ENCODE measurements around the gene PTGIR.

The PTGIR gene

GRCh38 chr19:46608581-46609345 is 16.1 kb downstream of the PTGIR start:
- Histone ChIP-seq H3K36me3 (ENCODE audit: control insufficient read depth, insufficient read depth, low read length) (peaks cover 40% of the 10 kb centered on the region), H3K4me1 (ENCODE audit: control insufficient read depth, insufficient read depth, low read length) (peaks cover 14% of the 10 kb centered on the region), H3K9ac (ENCODE audit: low read length) (no peak overlapping the region), H3K27ac (ENCODE audit: low read depth, low read length) (no peak overlapping the region), H3K4me3 (ENCODE audit: low read length) (no peak overlapping the region), H3K27me3 (ENCODE audit: control insufficient read depth, insufficient read depth, low read length) (no peaks in the 10 kb centered on the region)

- Histone ChIP-seq H3K4me3 (ENCODE audit: low read length) (no peak overlapping the region), H3K36me3 (ENCODE audit: control insufficient read depth, insufficient read depth, low read length) (peaks cover 40% of the 10 kb centered on the region), H3K9ac (ENCODE audit: low read length) (no peak overlapping the region), H3K4me1 (ENCODE audit: control insufficient read depth, insufficient read depth, low read length) (peaks cover 14% of the 10 kb centered on the region), H3K27me3 (ENCODE audit: control insufficient read depth, insufficient read depth, low read length) (no peaks in the 10 kb centered on the region), H3K27ac (ENCODE audit: low read depth, low read length) (no peak overlapping the region)
Observed at GRCh38 chr19:46608178-46608577, 16.7 kb downstream of the PTGIR start.

GRCh38 chr19:46607448-46607841 is 17.4 kb downstream of the PTGIR start:
- H3K4me3 ChIP-seq (ENCODE audit: low read length): no peak overlapping the region
- H3K27ac ChIP-seq (ENCODE audit: low read depth, low read length): no peak overlapping the region
- H3K27me3 ChIP-seq (ENCODE audit: control insufficient read depth, insufficient read depth, low read length): no peaks in the 10 kb centered on the region
- H3K36me3 ChIP-seq (ENCODE audit: control insufficient read depth, insufficient read depth, low read length): peaks cover 40% of the 10 kb centered on the region
- H3K9ac ChIP-seq (ENCODE audit: low read length): no peak overlapping the region
- peaks cover 22% of the 10 kb centered on the region for H3K4me1 ChIP-seq (ENCODE audit: control insufficient read depth, insufficient read depth, low read length)

- Histone ChIP-seq H3K9ac (ENCODE audit: low read length) (no peak overlapping the region), H3K36me3 (ENCODE audit: control insufficient read depth, insufficient read depth, low read length) (peaks cover 40% of the 10 kb centered on the region), H3K27me3 (ENCODE audit: control insufficient read depth, insufficient read depth, low read length) (no peaks in the 10 kb centered on the region), H3K4me1 (ENCODE audit: control insufficient read depth, insufficient read depth, low read length) (peaks cover 22% of the 10 kb centered on the region), H3K27ac (ENCODE audit: low read depth, low read length) (no peak overlapping the region), H3K4me3 (ENCODE audit: low read length) (no peak overlapping the region)
Observed at GRCh38 chr19:46606681-46607447, 18.0 kb downstream of the PTGIR start.

GRCh38 chr19:46606019-46606418 is 18.9 kb downstream of the PTGIR start:
- H3K4me3 ChIP-seq (ENCODE audit: low read length): no peak overlapping the region
- no peaks in the 10 kb centered on the region for H3K27me3 ChIP-seq (ENCODE audit: control insufficient read depth, insufficient read depth, low read length)
- H3K27ac ChIP-seq (ENCODE audit: low read depth, low read length): no peak overlapping the region
- peaks cover 22% of the 10 kb centered on the region for H3K4me1 ChIP-seq (ENCODE audit: control insufficient read depth, insufficient read depth, low read length)
- no peak overlapping the region for H3K9ac ChIP-seq (ENCODE audit: low read length)
- H3K36me3 ChIP-seq (ENCODE audit: control insufficient read depth, insufficient read depth, low read length): peaks cover 38% of the 10 kb centered on the region

GRCh38 chr19:46605356-46605821 is 19.5 kb downstream of the PTGIR start:
- no peak overlapping the region for H3K4me3 ChIP-seq (ENCODE audit: low read length)
- no peaks in the 10 kb centered on the region for H3K27me3 ChIP-seq (ENCODE audit: control insufficient read depth, insufficient read depth, low read length)
- no peak overlapping the region for H3K9ac ChIP-seq (ENCODE audit: low read length)
- no peak overlapping the region for H3K27ac ChIP-seq (ENCODE audit: low read depth, low read length)
- peaks cover 22% of the 10 kb centered on the region for H3K4me1 ChIP-seq (ENCODE audit: control insufficient read depth, insufficient read depth, low read length)
- peaks cover 37% of the 10 kb centered on the region for H3K36me3 ChIP-seq (ENCODE audit: control insufficient read depth, insufficient read depth, low read length)

- Histone ChIP-seq H3K27ac (ENCODE audit: low read depth, low read length) (no peak overlapping the region), H3K27me3 (ENCODE audit: control insufficient read depth, insufficient read depth, low read length) (no peaks in the 10 kb centered on the region), H3K4me1 (ENCODE audit: control insufficient read depth, insufficient read depth, low read length) (peaks cover 25% of the 10 kb centered on the region), H3K4me3 (ENCODE audit: low read length) (no peak overlapping the region), H3K9ac (ENCODE audit: low read length) (no peak overlapping the region), H3K36me3 (ENCODE audit: control insufficient read depth, insufficient read depth, low read length) (peaks cover 37% of the 10 kb centered on the region)
Observed at GRCh38 chr19:46604781-46605355, 20.0 kb downstream of the PTGIR start.

GRCh38 chr19:46603752-46604231 is 21.1 kb downstream of the PTGIR start:
- peak overlapping the region; percentile 14 for H3K9ac ChIP-seq (ENCODE audit: low read length)
- peaks cover 25% of the 10 kb centered on the region for H3K4me1 ChIP-seq (ENCODE audit: control insufficient read depth, insufficient read depth, low read length)
- H3K27me3 ChIP-seq (ENCODE audit: control insufficient read depth, insufficient read depth, low read length): no peaks in the 10 kb centered on the region
- peak overlapping the region; percentile 58 for H3K27ac ChIP-seq (ENCODE audit: low read depth, low read length)
- H3K4me3 ChIP-seq (ENCODE audit: low read length): peak overlapping the region; percentile 24
- peaks cover 29% of the 10 kb centered on the region for H3K36me3 ChIP-seq (ENCODE audit: control insufficient read depth, insufficient read depth, low read length)

GRCh38 chr19:46603195-46603637 is 21.7 kb downstream of the PTGIR start:
- H3K4me3 ChIP-seq (ENCODE audit: low read length): peak overlapping the region; percentile 99
- no peaks in the 10 kb centered on the region for H3K27me3 ChIP-seq (ENCODE audit: control insufficient read depth, insufficient read depth, low read length)
- peak overlapping the region; percentile 75 for H3K9ac ChIP-seq (ENCODE audit: low read length)
- H3K27ac ChIP-seq (ENCODE audit: low read depth, low read length): peak overlapping the region; percentile 58
- H3K4me1 ChIP-seq (ENCODE audit: control insufficient read depth, insufficient read depth, low read length): peaks cover 25% of the 10 kb centered on the region
- peaks cover 24% of the 10 kb centered on the region for H3K36me3 ChIP-seq (ENCODE audit: control insufficient read depth, insufficient read depth, low read length)

- H3K27me3 ChIP-seq (ENCODE audit: control insufficient read depth, insufficient read depth, low read length): no peaks in the 10 kb centered on the region
- H3K36me3 ChIP-seq (ENCODE audit: control insufficient read depth, insufficient read depth, low read length): peaks cover 17% of the 10 kb centered on the region
- H3K9ac ChIP-seq (ENCODE audit: low read length): peak overlapping the region; percentile 75
- H3K27ac ChIP-seq (ENCODE audit: low read depth, low read length): peak overlapping the region; percentile 58
- peak overlapping the region; percentile 99 for H3K4me3 ChIP-seq (ENCODE audit: low read length)
- H3K4me1 ChIP-seq (ENCODE audit: control insufficient read depth, insufficient read depth, low read length): peaks cover 25% of the 10 kb centered on the region
Observed at GRCh38 chr19:46602392-46603194, 22.3 kb downstream of the PTGIR start.

GRCh38 chr19:46601318-46602224 is 23.3 kb downstream of the PTGIR start, which contains the start of gene CALM3:
CALM3 (plus strand) TSS chr19:46601330; CDS start chr19:46601435, 105 bp downstream.
- peak within 1 kb of the TSS; percentile 100 for H3K9ac ChIP-seq (ENCODE audit: low read length)

More at GRCh38 chr19:46601318-46602224, 23.3 kb downstream of the PTGIR start, which contains the start of gene CALM3:
- peaks cover 25% of the 10 kb centered on the region for H3K4me1 ChIP-seq (ENCODE audit: control insufficient read depth, insufficient read depth, low read length)
- peak within 1 kb of the TSS; percentile 99 for H3K4me3 ChIP-seq (ENCODE audit: low read length)
- H3K27ac ChIP-seq (ENCODE audit: low read depth, low read length): peak within 1 kb of the TSS; percentile 100
- H3K36me3 ChIP-seq (ENCODE audit: control insufficient read depth, insufficient read depth, low read length): peaks cover 8% of the 10 kb centered on the region
- H3K27me3 ChIP-seq (ENCODE audit: control insufficient read depth, insufficient read depth, low read length): no peaks in the 10 kb centered on the region

Data from rectal smooth muscle tissue (tissue), 1 donor.